ENCODE results near the gene TBCE.
"Not testable (repeated sequence)": the region's sequence is repeated elsewhere in the genome, so short reads cannot be mapped to it uniquely, and the experiment has no call there.

Gene TBCE

GRCh38 chr1:235358899-235359298, 8.3 kb upstream of the TBCE start:
- Histone ChIP-seq H3K27me3 (replicated peaks; ENCODE audit: insufficient read depth, low read length) (no peaks in the 10 kb centered on the region), H2AFZ (ENCODE audit: low read length) (no peak overlapping the region), H3K4me1 (ENCODE audit: low read length) (no peaks in the 10 kb centered on the region), H3K4me2 (ENCODE audit: low read depth, low read length) (no peak overlapping the region), H3K9me2 (replicated peaks; ENCODE audit: insufficient read depth, low read length) (no peaks in the 10 kb centered on the region), H4K20me1 (ENCODE audit: insufficient read depth, low read length) (no peaks in the 10 kb centered on the region), H3K9me3 (replicated peaks; ENCODE audit: insufficient read depth, low read length) (no peaks in the 10 kb centered on the region), H3F3A (ENCODE audit: insufficient read depth, low read length) (0 out of 2 replicates have a peak, but pooled peaks cover 4% of the 10 kb centered on the region), H3K4me3 (ENCODE audit: low read length) (no peak overlapping the region), H3K79me2 (ENCODE audit: low read length) (no peaks in the 10 kb centered on the region), H3K27ac (ENCODE audit: low read length) (no peak overlapping the region), H3K36me3 (replicated peaks; ENCODE audit: insufficient read depth, low read length) (no peaks in the 10 kb centered on the region), H3K9ac (ENCODE audit: low read length) (no peak overlapping the region)
- TF ChIP-seq EZH2 (optimal IDR thresholded peaks at IDR 0.05; ENCODE audit: low read depth, low read length) (no peak), CTCF (IDR thresholded peaks at IDR 0.05; ENCODE audit: low read length) (no peak), EZH2phosphoT487 (IDR thresholded peaks at IDR 0.05; ENCODE audit: low read length) (no peak)
- DNase-seq = no peak

DNA sequence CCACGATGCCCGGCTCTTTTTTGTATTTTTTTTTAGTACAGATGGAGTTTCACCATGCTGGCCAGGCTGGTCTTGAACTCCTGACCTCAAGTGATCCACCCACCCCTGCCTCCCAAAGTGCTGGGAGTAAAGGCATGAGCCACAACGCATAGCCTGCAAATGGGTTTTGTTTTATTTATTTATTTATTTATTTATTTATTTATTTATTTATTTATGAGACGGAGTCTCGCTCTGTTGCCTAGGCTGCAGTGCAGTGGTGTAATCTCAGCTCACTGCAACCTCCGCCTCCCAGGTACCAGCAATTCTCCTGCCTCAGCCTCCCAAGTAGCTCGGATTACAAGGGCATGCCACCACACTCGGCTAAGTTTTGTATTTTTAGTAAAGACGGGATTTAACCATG, 3.0 kb upstream of the TBCE start:
- not testable (repeated sequence) for H3K4me3 ChIP-seq (ENCODE audit: low read length); H4K20me1 ChIP-seq (ENCODE audit: insufficient read depth, low read length); H3K27ac ChIP-seq (ENCODE audit: low read length); H3K9ac ChIP-seq (ENCODE audit: low read length); H3K36me3 ChIP-seq (replicated peaks; ENCODE audit: insufficient read depth, low read length); H3K27me3 ChIP-seq (replicated peaks; ENCODE audit: insufficient read depth, low read length); H3K9me2 ChIP-seq (replicated peaks; ENCODE audit: insufficient read depth, low read length); H3K4me2 ChIP-seq (ENCODE audit: low read depth, low read length); H3K4me1 ChIP-seq (ENCODE audit: low read length); DNase-seq; H3K9me3 ChIP-seq (replicated peaks; ENCODE audit: insufficient read depth, low read length); H3F3A ChIP-seq (ENCODE audit: insufficient read depth, low read length); H2AFZ ChIP-seq (ENCODE audit: low read length)
- peaks cover 19% of the 10 kb centered on the region for H3K79me2 ChIP-seq (ENCODE audit: low read length)

DNA sequence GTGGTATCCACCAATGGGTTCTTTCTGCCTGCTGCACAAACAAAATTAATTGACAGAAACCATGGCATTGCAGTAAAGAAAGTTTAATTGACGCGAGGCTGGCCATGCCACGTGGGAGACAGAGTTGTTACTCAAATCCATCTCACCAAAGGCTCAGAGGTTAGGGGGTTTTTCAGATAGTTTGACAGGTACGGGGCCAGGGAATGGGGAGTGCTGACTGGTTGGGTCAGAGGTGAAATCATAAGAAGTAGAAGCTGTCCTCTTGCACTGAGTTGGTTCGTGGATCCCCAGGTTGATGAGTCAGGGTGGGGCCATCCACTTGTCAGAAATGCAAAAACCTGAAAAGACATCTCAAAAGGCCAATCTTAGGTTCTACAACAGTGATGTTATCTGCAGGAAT, 941 bp upstream of the TBCE start:
- Histone ChIP-seq H3K9me2 (replicated peaks; ENCODE audit: insufficient read depth, low read length) (no peaks in the 10 kb centered on the region), H3K4me2 (ENCODE audit: low read depth, low read length) (peak overlapping the region; percentile 62; the same call in 1 of the 2 replicates), H3K36me3 (replicated peaks; ENCODE audit: insufficient read depth, low read length) (no peaks in the 10 kb centered on the region)

More for the DNA sequence above, 941 bp upstream of the TBCE start:
- TF ChIP-seq EZH2 (optimal IDR thresholded peaks at IDR 0.05; ENCODE audit: low read depth, low read length) = no peak
- TF ChIP-seq CTCF (IDR thresholded peaks at IDR 0.05; ENCODE audit: low read length) = no peak
- no peak for TF ChIP-seq EZH2phosphoT487 (IDR thresholded peaks at IDR 0.05; ENCODE audit: low read length)
- Histone ChIP-seq H3K4me1 (ENCODE audit: low read length) (0 out of 2 replicates have a peak, but pooled peaks cover 4% of the 10 kb centered on the region), H3K4me3 (ENCODE audit: low read length) (no peak overlapping the region), H2AFZ (ENCODE audit: low read length) (peak overlapping the region; percentile 70), H3F3A (ENCODE audit: insufficient read depth, low read length) (no peaks in the 10 kb centered on the region), H3K27me3 (replicated peaks; ENCODE audit: insufficient read depth, low read length) (no peaks in the 10 kb centered on the region), H4K20me1 (ENCODE audit: insufficient read depth, low read length) (no peaks in the 10 kb centered on the region), H3K9ac (ENCODE audit: low read length) (no peak overlapping the region), H3K9me3 (replicated peaks; ENCODE audit: insufficient read depth, low read length) (no peaks in the 10 kb centered on the region), H3K79me2 (ENCODE audit: low read length) (peaks cover 33% of the 10 kb centered on the region), H3K27ac (ENCODE audit: low read length) (no peak overlapping the region)
- DNase-seq = no peak
